GM21825 (cell line): ENCODE results near the gene LRRC2.
A peak's percentile ranks its signal among the peaks of the same experiment; 100 is the strongest.
"Not testable (repeated sequence)": the region's sequence is repeated elsewhere in the genome, so short reads cannot be mapped to it uniquely, and the experiment has no call there.

Source experiments
- ATAC-seq: cut with Tn5 transposase; IDR thresholded peaks from one replicate; pipeline ENCODE4 v1.9.1; 2021; ENCODE audit warnings: mild to moderate bottlenecking, moderate library complexity; ENCODE audit not compliant: unreplicated experiment

The LRRC2 gene

GRCh38 chr3:46501702-46502101, 64.4 kb downstream of the LRRC2 start:
- no peak for ATAC-seq

- ATAC-seq = no peak
These were observed 65.2 kb downstream of the LRRC2 start for GRCh38 chr3:46500656-46501635.

- ATAC-seq = no peak
These were observed 67.1 kb downstream of the LRRC2 start for GRCh38 chr3:46498916-46499519.

GRCh38 chr3:46497556-46498265, 68.4 kb downstream of the LRRC2 start, which contains the start of gene RTP3:
RTP3 (plus strand) TSS chr3:46497976; CDS start chr3:46498063, 87 bp downstream.
- no peak for ATAC-seq

- no peak for ATAC-seq
These were observed 69.2 kb downstream of the LRRC2 start for GRCh38 chr3:46496746-46497555.

GRCh38 chr3:46495901-46496456, 70.1 kb downstream of the LRRC2 start:
- no peak for ATAC-seq

- ATAC-seq = not testable (repeated sequence)
These were observed 71.6 kb downstream of the LRRC2 start for GRCh38 chr3:46494491-46494890.

GRCh38 chr3:46492890-46493547, 73.1 kb downstream of the LRRC2 start:
- ATAC-seq = no peak

- no peak for ATAC-seq
These were observed 74.7 kb downstream of the LRRC2 start for GRCh38 chr3:46491089-46492070.

GRCh38 chr3:46490338-46491084, 75.6 kb downstream of the LRRC2 start:
- ATAC-seq = no peak

GRCh38 chr3:46489875-46490274, 76.2 kb downstream of the LRRC2 start:
- ATAC-seq = no peak

- no peak for ATAC-seq
These were observed 76.7 kb downstream of the LRRC2 start for GRCh38 chr3:46489381-46489780.

- peak; percentile 91 for ATAC-seq
These were observed 77.3 kb downstream of the LRRC2 start for GRCh38 chr3:46488735-46489361.

GRCh38 chr3:46485779-46486175, 80.3 kb downstream of the LRRC2 start:
- ATAC-seq = no peak

- ATAC-seq = no peak
These were observed 81.0 kb downstream of the LRRC2 start for GRCh38 chr3:46484911-46485778.

- ATAC-seq = no peak
These were observed 81.7 kb downstream of the LRRC2 start for GRCh38 chr3:46484388-46484787.
